SK-N-MC (cell line): Measurements from ENCODE around the gene CLN3.
"Not testable (repeated sequence)": the region's sequence is repeated elsewhere in the genome, so short reads cannot be mapped to it uniquely, and the experiment has no call there.

Source experiments
- DNase-seq: peaks from one replicate; pipeline ENCODE4 v3.0.0-alpha.2; 2011; ENCODE audit warnings: low read depth, low spot score
- H3K27ac ChIP-seq: fragments of 200-600 bp; sonication (generic); 2 replicates; pipeline ENCODE4 v1.5.1; 2016; ENCODE audit warnings: mixed run types
- H3K36me3 ChIP-seq: fragments of 200-600 bp; sonication (generic); 2 replicates; pipeline ENCODE4 v1.6.1; 2017; ENCODE audit warnings: antibody characterized with exemption, low read length, mixed read lengths; ENCODE audit not compliant: insufficient read depth
- H3K4me3 ChIP-seq: fragments of 200-600 bp; sonication (generic); 2 replicates; pipeline ENCODE4 v1.5.1; 2016
- H3K9ac ChIP-seq: fragments of 200-600 bp; sonication (generic); 2 replicates; pipeline ENCODE4 v1.8.0; 2017; ENCODE audit warnings: mixed run types, mixed read lengths; ENCODE audit not compliant: insufficient read length
- H3K9me3 ChIP-seq: fragments of 200-600 bp; sonication (generic); 2 replicates; pipeline ENCODE4 v1.6.1; 2017; ENCODE audit warnings: low read depth, mild to moderate bottlenecking, antibody characterized with exemption, low read length, moderate library complexity, mixed read lengths
- EZH2 ChIP-seq: fragments of 200-600 bp; sonication (generic); IDR thresholded peaks from one replicate; pipeline ENCODE4 v1.6.1; 2017; ENCODE audit warnings: antibody characterized with exemption
- FOXP2 ChIP-seq: optimal IDR thresholded peaks from 2 replicates; pipeline ENCODE3; 2011; ENCODE audit warnings: mild to moderate bottlenecking, moderate library complexity; ENCODE audit not compliant: insufficient read depth; ENCODE audit errors: extremely low read length, control extremely low read depth
- POLR2AphosphoS5 ChIP-seq: IDR thresholded peaks from 2 replicates; pipeline ENCODE4 v1.6.1; 2012; ENCODE audit warnings: mild to moderate bottlenecking, low read depth, low read length, borderline replicate concordance

The CLN3 gene

GRCh38 chr16:28491230-28491969, 474 bp downstream of the CLN3 start:
- H3K27ac ChIP-seq: peak overlapping the region; percentile 97; the same call in 1 of the 2 replicates

GRCh38 chr16:28486266-28486665, 5.6 kb downstream of the CLN3 start:
- no peak overlapping the region for H3K27ac ChIP-seq
- no peak overlapping the region for H3K9ac ChIP-seq
- TF ChIP-seq EZH2: no peak
- TF ChIP-seq POLR2AphosphoS5: no peak
- peaks cover 9% of the 10 kb centered on the region; the same call in 1 of the 2 replicates for H3K36me3 ChIP-seq
- no peak for DNase-seq
- H3K4me3 ChIP-seq: no peak overlapping the region
- no peaks in the 10 kb centered on the region for H3K9me3 ChIP-seq

More at GRCh38 chr16:28491230-28491969, 474 bp downstream of the CLN3 start:
- Histone ChIP-seq H3K4me3 (peak overlapping the region; percentile 97), H3K9ac (peak overlapping the region; percentile 98), H3K36me3 (peaks cover 4% of the 10 kb centered on the region; the same call in 1 of the 2 replicates), H3K9me3 (no peaks in the 10 kb centered on the region)
- DNase-seq: no peak
- TF ChIP-seq POLR2AphosphoS5 (no peak), EZH2 (no peak), FOXP2 (no peak)

DNA sequence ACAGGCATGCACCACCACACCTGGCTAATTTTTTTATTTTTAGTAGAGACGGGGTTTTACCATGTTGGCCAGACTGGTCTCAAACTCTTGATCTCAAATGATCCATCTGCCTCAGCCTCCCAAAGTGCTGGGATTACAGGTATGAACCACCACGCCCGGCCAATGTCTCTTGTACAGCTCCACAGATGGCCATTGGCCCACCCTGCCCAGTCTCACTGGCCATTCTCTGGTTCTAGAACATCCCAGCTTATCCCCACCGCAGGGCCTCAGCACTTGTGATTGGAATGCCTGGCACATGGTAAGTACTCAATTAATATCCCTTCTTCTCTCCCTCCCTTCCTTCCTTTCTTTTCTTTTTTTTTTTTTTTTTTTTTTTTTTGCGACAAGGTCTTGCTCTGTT, 8.5 kb downstream of the CLN3 start:
- not testable (repeated sequence) for H3K4me3 ChIP-seq, H3K9me3 ChIP-seq, H3K9ac ChIP-seq, DNase-seq, H3K27ac ChIP-seq, H3K36me3 ChIP-seq

DNA sequence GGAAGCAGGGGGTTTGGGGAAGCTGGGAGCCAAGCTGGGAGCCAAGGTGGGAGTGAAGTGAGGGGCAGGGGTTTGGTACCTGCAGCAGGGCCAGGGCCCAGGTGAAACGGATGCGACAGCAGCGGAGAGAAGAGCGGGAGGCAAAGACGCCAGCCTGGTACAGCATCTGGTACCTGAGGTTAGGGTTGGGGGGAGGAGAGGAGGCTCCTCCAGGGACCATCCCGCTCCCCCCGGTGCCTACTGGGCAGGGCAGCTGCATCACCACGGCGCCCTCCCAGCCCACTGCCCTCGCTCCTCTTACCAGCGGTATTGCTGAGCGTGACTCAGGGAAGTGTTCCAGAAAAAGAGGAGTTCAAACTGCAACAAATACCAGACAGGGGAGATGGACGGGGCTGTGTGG, 9.8 kb downstream of the CLN3 start:
- Histone ChIP-seq H3K4me3 (no peak overlapping the region), H3K9me3 (no peaks in the 10 kb centered on the region), H3K36me3 (peaks cover 10% of the 10 kb centered on the region; the same call in 1 of the 2 replicates), H3K27ac (no peak overlapping the region), H3K9ac (no peak overlapping the region)
- DNase-seq: no peak
- no peak for TF ChIP-seq EZH2
- TF ChIP-seq FOXP2: no peak
- TF ChIP-seq POLR2AphosphoS5: no peak

DNA sequence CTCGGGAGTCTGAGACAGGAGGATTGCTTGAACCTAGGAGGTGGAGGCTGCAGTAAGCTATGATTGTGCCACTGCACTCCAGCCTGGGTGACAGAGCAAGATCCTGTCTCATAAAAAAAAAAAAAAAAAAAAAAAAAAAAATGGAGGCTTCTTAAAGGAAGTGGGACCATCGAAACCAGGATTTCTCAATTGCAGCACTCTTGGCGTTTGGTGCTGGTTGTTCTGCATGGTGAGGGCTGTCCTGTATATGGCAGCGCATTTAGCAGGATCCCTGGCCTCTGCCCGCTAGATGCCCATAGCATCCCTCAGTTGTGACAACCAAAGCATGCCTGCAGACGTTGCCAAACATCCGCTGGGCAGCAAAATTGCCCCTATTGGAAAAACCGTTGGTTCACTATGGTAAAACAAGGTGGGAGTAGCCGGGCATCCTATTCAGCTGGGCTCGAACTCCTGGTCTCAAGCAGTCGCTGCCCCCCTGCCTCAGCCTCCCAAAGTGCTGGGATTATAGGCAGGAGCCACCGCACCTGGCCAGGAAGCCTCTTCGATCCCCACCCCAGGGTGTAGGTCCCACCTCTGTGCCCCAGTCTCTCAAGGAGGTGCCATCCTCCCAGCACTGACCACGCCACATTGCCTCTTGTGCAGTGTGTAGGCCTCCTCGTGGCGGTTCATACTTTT, 13.2 kb downstream of the CLN3 start:
- Histone ChIP-seq H3K9me3 (no peaks in the 10 kb centered on the region), H3K4me3 (no peak overlapping the region), H3K36me3 (peaks cover 10% of the 10 kb centered on the region; the same call in 1 of the 2 replicates), H3K9ac (no peak overlapping the region), H3K27ac (no peak overlapping the region)
- no peak for TF ChIP-seq EZH2
- no peak for TF ChIP-seq FOXP2
- no peak for TF ChIP-seq POLR2AphosphoS5
- DNase-seq: no peak

DNA sequence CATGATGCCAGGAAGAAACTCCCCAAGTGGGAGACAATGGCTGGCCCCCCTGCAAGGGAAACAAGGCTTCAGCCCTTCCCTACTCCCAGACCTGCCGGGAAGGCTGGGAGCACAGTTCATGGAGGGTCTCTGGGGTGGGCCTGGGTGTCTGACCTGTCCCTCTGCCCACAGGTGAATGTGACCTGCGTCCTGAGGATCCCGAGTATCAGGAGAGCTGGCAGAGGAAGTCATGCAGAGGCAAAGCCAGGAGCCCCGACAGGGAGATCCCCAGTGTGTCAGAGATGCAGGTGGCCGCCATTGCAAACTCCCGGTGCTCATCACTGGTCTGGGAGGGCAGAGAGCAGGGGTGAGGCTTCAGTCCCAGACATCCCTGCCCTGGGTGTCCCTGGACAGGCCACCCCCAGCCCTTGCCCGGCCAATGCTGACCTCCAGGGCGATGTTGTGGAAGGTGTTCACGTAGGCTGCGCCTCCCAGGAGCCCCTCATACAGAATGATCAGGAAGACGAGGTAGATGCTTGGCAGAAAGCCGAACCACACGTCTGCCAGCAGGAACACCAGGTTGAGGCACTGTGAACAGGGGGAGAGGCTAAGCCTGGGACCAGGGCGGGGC, 14.5 kb downstream of the CLN3 start:
- H3K4me3 ChIP-seq: no peak overlapping the region
- H3K27ac ChIP-seq: no peak overlapping the region
- no peak overlapping the region for H3K9ac ChIP-seq
- H3K9me3 ChIP-seq: no peaks in the 10 kb centered on the region
- TF ChIP-seq FOXP2: no peak
- DNase-seq: no peak
- peaks cover 9% of the 10 kb centered on the region; the same call in 1 of the 2 replicates for H3K36me3 ChIP-seq

- Histone ChIP-seq H3K4me3 (no peak overlapping the region), H3K9ac (no peak overlapping the region), H3K36me3 (peaks cover 6% of the 10 kb centered on the region; the same call in 1 of the 2 replicates), H3K27ac (no peak overlapping the region), H3K9me3 (no peaks in the 10 kb centered on the region)
- TF ChIP-seq EZH2 (no peak), FOXP2 (no peak)
- DNase-seq: no peak
These were observed 16.7 kb downstream of the CLN3 start for GRCh38 chr16:28475221-28475620.

DNA sequence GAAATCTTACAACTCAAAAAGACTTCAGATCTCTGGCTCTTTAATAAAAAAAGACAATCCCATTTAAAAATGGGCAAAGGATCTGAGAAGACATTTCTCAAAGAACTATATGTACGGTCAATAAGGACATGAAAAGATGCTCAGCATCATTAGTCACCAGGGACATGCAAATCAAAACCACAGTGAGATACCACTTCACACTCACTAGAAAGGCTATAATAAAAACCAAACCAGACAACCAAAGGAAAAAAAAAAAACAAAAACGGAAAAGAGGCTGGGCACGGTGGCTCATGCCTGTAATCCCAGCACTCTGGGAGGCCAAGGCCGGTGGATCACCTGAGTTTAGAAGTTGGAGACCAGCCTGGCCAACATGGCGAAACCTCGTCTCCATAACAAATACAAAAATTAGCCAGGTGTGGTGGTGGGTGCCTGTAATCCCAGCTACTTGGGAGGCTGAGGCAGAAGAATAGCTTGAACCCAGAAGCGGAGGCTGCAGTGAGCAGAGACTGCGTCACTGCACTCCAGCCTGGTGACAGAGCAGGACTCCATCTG, 18.1 kb downstream of the CLN3 start:
- no peak for DNase-seq
- H3K4me3 ChIP-seq: no peak overlapping the region

DNA sequence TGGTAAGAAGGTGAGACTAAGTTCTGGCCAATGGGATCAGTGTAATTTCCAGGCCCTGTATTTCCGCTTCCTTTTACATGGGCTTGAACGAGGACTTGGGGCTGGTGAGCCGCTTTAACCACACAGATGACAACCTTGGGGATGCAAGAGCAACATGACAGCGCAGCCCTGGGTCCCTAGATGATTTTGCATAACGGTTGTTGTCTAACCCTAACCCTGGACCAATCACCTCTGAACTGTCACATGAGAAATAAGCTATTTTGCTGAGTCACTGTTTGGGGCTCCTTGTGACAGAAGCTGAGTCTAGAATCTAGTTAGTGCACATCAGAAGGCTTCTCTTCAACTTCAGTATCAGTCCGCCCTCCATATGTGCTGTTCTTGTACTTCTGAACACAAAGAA, 44.8 kb downstream of the CLN3 start:
- DNase-seq, H3K9ac ChIP-seq, H3K9me3 ChIP-seq, H3K4me3 ChIP-seq, H3K27ac ChIP-seq, H3K36me3 ChIP-seq: not testable (repeated sequence)

More for the DNA sequence above, 18.1 kb downstream of the CLN3 start:
- TF ChIP-seq EZH2: no peak
- TF ChIP-seq FOXP2: no peak
- TF ChIP-seq POLR2AphosphoS5: no peak
- H3K27ac ChIP-seq: no peak overlapping the region
- H3K36me3 ChIP-seq: peaks cover 6% of the 10 kb centered on the region; the same call in 1 of the 2 replicates
- H3K9me3 ChIP-seq: no peaks in the 10 kb centered on the region
- H3K9ac ChIP-seq: no peak overlapping the region

GRCh38 chr16:28446388-28446787, 45.5 kb downstream of the CLN3 start:
- not testable (repeated sequence) for H3K36me3 ChIP-seq, H3K4me3 ChIP-seq, H3K9me3 ChIP-seq, H3K27ac ChIP-seq, DNase-seq, H3K9ac ChIP-seq

DNA sequence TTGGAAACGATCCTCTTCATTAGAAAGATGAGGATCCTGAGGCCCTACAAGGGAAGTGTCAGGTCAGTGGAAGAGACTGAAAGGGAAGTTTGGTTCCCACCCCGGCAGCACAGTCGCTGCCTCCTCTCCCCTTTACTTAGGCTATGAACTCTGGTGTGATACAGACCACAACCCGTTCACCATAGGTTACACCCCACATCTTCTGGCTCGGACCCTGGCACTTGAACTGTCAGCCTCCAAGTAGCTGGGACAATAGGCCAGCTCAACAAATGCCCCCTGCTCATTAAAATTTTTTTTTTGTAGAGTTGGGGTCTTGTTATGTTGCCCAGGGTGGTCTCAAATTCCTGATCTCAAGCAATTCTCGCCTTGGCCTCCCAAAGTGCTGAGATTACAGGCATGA, 47.9 kb downstream of the CLN3 start:
- H3K9ac ChIP-seq, H3K9me3 ChIP-seq, DNase-seq, H3K36me3 ChIP-seq, H3K27ac ChIP-seq, H3K4me3 ChIP-seq: not testable (repeated sequence)

DNA sequence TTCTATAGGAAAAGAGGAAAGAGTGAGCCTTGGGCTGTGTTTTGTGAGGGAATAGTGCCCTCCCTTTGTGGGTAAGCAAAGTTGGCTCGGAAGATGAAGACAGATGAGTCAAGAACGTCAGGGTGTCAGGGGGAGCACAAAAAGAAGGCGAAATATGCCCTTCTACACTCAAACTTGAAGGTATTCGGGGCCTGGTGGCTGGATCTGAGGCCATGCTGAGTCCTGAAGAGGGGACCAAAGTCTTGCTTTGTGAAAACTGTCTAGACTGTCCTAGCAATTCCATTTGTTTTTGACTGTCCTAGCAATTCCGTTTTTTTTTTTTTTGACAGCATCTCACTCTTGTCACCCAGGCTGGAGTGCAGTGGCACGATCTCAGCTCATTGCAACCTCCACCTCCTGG, 53.0 kb downstream of the CLN3 start:
- not testable (repeated sequence) for DNase-seq, H3K9ac ChIP-seq, H3K9me3 ChIP-seq, H3K36me3 ChIP-seq, H3K27ac ChIP-seq, H3K4me3 ChIP-seq

- not testable (repeated sequence) for DNase-seq, H3K27ac ChIP-seq, H3K9me3 ChIP-seq, H3K36me3 ChIP-seq, H3K9ac ChIP-seq, H3K4me3 ChIP-seq
These were observed 56.5 kb downstream of the CLN3 start for GRCh38 chr16:28435340-28435739.
